Prostate gland (tissue), 2 donors: ENCODE measurements around the gene SPATC1L.

Source experiments
- CTCF ChIP-seq, 4 experiments: fragments of 200-600 bp in 2 of 4; fragments of 450-650 bp in 2 of 4; sonication (generic) in 2 of 4; IDR thresholded peaks; 1 replicate in 3 of 4; 2 replicates in 1 of 4; pipeline ENCODE4 v1.5.1; 2016 to 2019; ENCODE audit warnings: antibody characterized with exemption in 4 of 4, mild to moderate bottlenecking in 2 of 4, moderate library complexity in 2 of 4
- POLR2A ChIP-seq: fragments of 450-650 bp; IDR thresholded peaks from one replicate; pipeline ENCODE4 v1.6.1; 2016; ENCODE audit warnings: antibody characterized with exemption, mild to moderate bottlenecking

- no peak for TF ChIP-seq POLR2A
- no peak for TF ChIP-seq CTCF (IDR thresholded peaks at IDR 0.05)
These were observed 63.7 kb downstream of the SPATC1L start for GRCh38 chr21:46120301-46121285.
